H9 (cell line): Measurements from ENCODE around the gene FNDC8. TPM values are rescaled to one million over a fixed set of nuclear protein-coding genes. Genes with fewer than 3 reads are reported as not detected.

Source experiments
- DNase-seq: peaks from one replicate; pipeline ENCODE4 v3.0.0-alpha.2; 2017
- H2AFZ ChIP-seq: one replicate; pipeline ENCODE4 v1.6.1; 2013; ENCODE audit warnings: mild to moderate bottlenecking, low read length, control low read depth, moderate library complexity
- H2AK5ac ChIP-seq: 2 replicates; pipeline ENCODE4 v1.6.1; 2013; ENCODE audit warnings: low read length, control low read depth, mixed read lengths; ENCODE audit not compliant: insufficient read length
- H2BK120ac ChIP-seq: one replicate; pipeline ENCODE4 v1.6.1; 2013; ENCODE audit warnings: low read depth, mild to moderate bottlenecking, low read length, control low read depth, inconsistent platforms; ENCODE audit not compliant: poor library complexity, severe bottlenecking
- H2BK12ac ChIP-seq: 2 replicates; pipeline ENCODE4 v1.6.1; 2013; ENCODE audit warnings: low read length, control low read depth, mixed read lengths, low read depth; ENCODE audit not compliant: insufficient read length
- H2BK15ac ChIP-seq: 2 replicates; pipeline ENCODE4 v1.6.1; 2013; ENCODE audit warnings: low read depth, low read length, control low read depth
- H2BK20ac ChIP-seq: one replicate; pipeline ENCODE4 v1.6.1; 2013; ENCODE audit warnings: low read depth, mild to moderate bottlenecking, low read length, control low read depth, inconsistent platforms; ENCODE audit not compliant: poor library complexity, severe bottlenecking
- H2BK5ac ChIP-seq: 2 replicates; pipeline ENCODE4 v1.6.1; 2013; ENCODE audit warnings: low read length, control low read depth, mixed read lengths; ENCODE audit not compliant: insufficient read length
- H3K14ac ChIP-seq: 2 replicates; pipeline ENCODE4 v1.6.1; 2013; ENCODE audit warnings: low read length, control low read depth; ENCODE audit not compliant: insufficient read depth
- H3K18ac ChIP-seq: 2 replicates; pipeline ENCODE4 v1.6.1; 2013; ENCODE audit warnings: low read depth, mild to moderate bottlenecking, mixed read lengths, low read length, control low read depth; ENCODE audit not compliant: insufficient read length
- H3K23ac ChIP-seq: 2 replicates; pipeline ENCODE4 v1.6.1; 2013; ENCODE audit warnings: low read length, control low read depth, mixed read lengths, low read depth; ENCODE audit not compliant: insufficient read length
- H3K23me2 ChIP-seq: 2 replicates; pipeline ENCODE4 v1.6.1; 2013; ENCODE audit warnings: low read depth, mild to moderate bottlenecking, mixed read lengths, low read length, control low read depth; ENCODE audit not compliant: insufficient read length, poor library complexity, severe bottlenecking
- H3K27ac ChIP-seq: 2 replicates; pipeline ENCODE4 v1.5.1; 2013; ENCODE audit warnings: low read length, control low read depth, mixed read lengths, low read depth; ENCODE audit not compliant: insufficient read length
- H3K27me3 ChIP-seq: 2 replicates; pipeline ENCODE4 v1.6.1; 2013; ENCODE audit warnings: low read length, control low read depth, inconsistent platforms; ENCODE audit not compliant: insufficient read depth
- H3K4ac ChIP-seq: 2 replicates; pipeline ENCODE4 v1.6.1; 2013; ENCODE audit warnings: low read depth, mild to moderate bottlenecking, control low read depth, inconsistent platforms, low read length, moderate library complexity
- H3K4me1 ChIP-seq: 2 replicates; pipeline ENCODE4 v1.6.1; 2013; ENCODE audit warnings: low read length, control low read depth, inconsistent platforms; ENCODE audit not compliant: insufficient read depth
- H3K4me2 ChIP-seq: 2 replicates; pipeline ENCODE4 v1.6.1; 2013; ENCODE audit warnings: low read length, control low read depth, mixed read lengths; ENCODE audit not compliant: insufficient read length, insufficient read depth
- H3K56ac ChIP-seq: 2 replicates; pipeline ENCODE4 v1.6.1; 2013; ENCODE audit warnings: low read depth, mild to moderate bottlenecking, mixed read lengths, low read length, control low read depth; ENCODE audit not compliant: insufficient read length
- H3K79me1 ChIP-seq: 2 replicates; pipeline ENCODE4 v1.6.1; 2013; ENCODE audit warnings: low read depth, mild to moderate bottlenecking, moderate library complexity, low read length, control low read depth, inconsistent platforms; ENCODE audit not compliant: insufficient read depth, poor library complexity, severe bottlenecking
- H3K79me2 ChIP-seq: 2 replicates; pipeline ENCODE4 v1.6.1; 2013; ENCODE audit warnings: low read length, control low read depth, inconsistent platforms; ENCODE audit not compliant: insufficient read depth
- H3K9ac ChIP-seq: 2 replicates; pipeline ENCODE4 v1.6.1; 2013; ENCODE audit warnings: low read length, control low read depth, mixed read lengths; ENCODE audit not compliant: insufficient read length; ENCODE audit errors: extremely low read depth
- H3K9me3 ChIP-seq: one replicate; pipeline ENCODE4 v1.6.1; 2013; ENCODE audit warnings: low read depth, low read length, inconsistent platforms; ENCODE audit not compliant: control insufficient read depth
- H3T11ph ChIP-seq: one replicate; pipeline ENCODE4 v1.6.1; 2013; ENCODE audit warnings: mild to moderate bottlenecking, low read length, control low read depth, inconsistent platforms
- H4K20me1 ChIP-seq: one replicate; pipeline ENCODE4 v1.6.1; 2013; ENCODE audit not compliant: control insufficient read depth, insufficient read length, insufficient read depth
- H4K5ac ChIP-seq: 2 replicates; pipeline ENCODE4 v1.6.1; 2013; ENCODE audit warnings: low read depth, mild to moderate bottlenecking, mixed read lengths, low read length, control low read depth; ENCODE audit not compliant: insufficient read length
- H4K8ac ChIP-seq: replicated peaks from 2 replicates; pipeline ENCODE4 v1.6.1; 2013; ENCODE audit warnings: low read length, control low read depth, mixed read lengths, low read depth; ENCODE audit not compliant: insufficient read length
- H4K91ac ChIP-seq: 2 replicates; pipeline ENCODE4 v1.6.1; 2013; ENCODE audit warnings: low read depth, mild to moderate bottlenecking, moderate library complexity, mixed read lengths, low read length, control low read depth; ENCODE audit not compliant: insufficient read length
- H3K27ac Mint-ChIP-seq, 3 experiments: 2 replicates in 2 of 3; 3 replicates in 1 of 3; pipeline ENCODE4 v1.8.0; 2020 to 2021; ENCODE audit warnings: mixed read lengths in 3 of 3, mild to moderate bottlenecking in 1 of 3, moderate library complexity in 1 of 3
- H3K27me3 Mint-ChIP-seq: 2 replicates; pipeline ENCODE4 v1.8.0; 2021; ENCODE audit warnings: low read depth, mild to moderate bottlenecking, moderate library complexity, mixed read lengths
- H3K36me3 Mint-ChIP-seq, 3 experiments: 2 replicates in 2 of 3; 3 replicates in 1 of 3; pipeline ENCODE4 v1.8.0; 2020 to 2021; ENCODE audit warnings: low read depth in 3 of 3, mixed read lengths in 3 of 3; ENCODE audit not compliant: insufficient read depth in 1 of 3
- H3K4me1 Mint-ChIP-seq, 2 experiments: 2 replicates each; pipeline ENCODE4 v1.8.0; 2020; ENCODE audit warnings: mixed read lengths in 2 of 2
- H3K4me3 Mint-ChIP-seq, 2 experiments: 2 replicates in 1 of 2; 3 replicates in 1 of 2; pipeline ENCODE4 v1.8.0; 2020 to 2021; ENCODE audit warnings: mild to moderate bottlenecking in 2 of 2, mixed read lengths in 2 of 2, moderate library complexity in 1 of 2
- H3K9me3 Mint-ChIP-seq, 2 experiments: 2 replicates in 1 of 2; 3 replicates in 1 of 2; pipeline ENCODE4 v1.8.0; 2020; ENCODE audit warnings: mild to moderate bottlenecking in 2 of 2, mixed read lengths in 2 of 2, moderate library complexity in 1 of 2
- WGBS: extraction: QIAGEN DNeasy Blood & Tissue Kit; methylation state at CpG from one replicate; pipeline ENCODE4 v1.1.7; 2013; ENCODE audit warnings: missing lambda C conversion rate, low lambda C conversion rate, mixed read lengths; ENCODE audit not compliant: insufficient read length; ENCODE audit errors: extremely low coverage; 5-methylcytosine and 5-hydroxymethylcytosine counted together
- total RNA-seq: library from RNA; stranded (reverse); gene quantifications from 2 replicates; pipeline ENCODE4 v1.2.1, GENCODE V29; 2021
- TF ChIP-seq, protein P1 (sequence below): fragments of 200-600 bp; sonication (generic); conservative IDR thresholded peaks from 3 replicates; pipeline ENCODE4 v1.8.0; 2021; ENCODE audit warnings: antibody characterized with exemption, mild to moderate bottlenecking

FNDC8 gene
- total RNA-seq, 1 experiment from 2014 or later: not detected

DNA sequence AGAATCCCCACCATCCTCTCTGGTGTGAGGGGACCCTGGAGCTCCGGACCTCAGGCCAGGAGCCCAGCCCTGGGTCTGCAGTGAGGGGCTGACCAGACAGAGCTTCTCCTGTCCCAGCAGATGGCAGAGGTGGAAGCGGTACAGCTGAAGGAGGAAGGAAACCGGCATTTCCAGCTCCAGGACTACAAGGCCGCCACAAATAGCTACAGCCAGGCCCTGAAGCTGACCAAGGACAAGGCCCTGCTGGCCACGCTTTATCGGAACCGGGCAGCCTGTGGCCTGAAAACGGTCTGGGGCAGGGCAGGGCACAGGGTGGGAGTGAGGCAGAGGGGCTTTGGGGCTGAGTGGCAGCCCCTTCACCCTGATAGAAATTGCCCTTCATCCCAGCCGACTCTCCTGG lies 26.7 kb downstream of the FNDC8 start:
- Mint-ChIP-seq H3K9me3 (no peaks in the 10 kb centered on the region), H3K27ac (no peak overlapping the region; a peak in 1 of 7 replicates), H3K4me3 (no peak overlapping the region), H3K27me3 (peaks cover 5% of the 10 kb centered on the region), H3K36me3 (no peaks in the 10 kb centered on the region), H3K4me1 (peaks cover 6 to 19% of the 10 kb centered on the region in 2 experiments)
- no peaks in the 10 kb centered on the region for H3K9me3 ChIP-seq
- H3K79me2 ChIP-seq: no peaks in the 10 kb centered on the region
- no peak overlapping the region for H3T11ph ChIP-seq
- H2BK20ac ChIP-seq: no peak overlapping the region
- no peak for DNase-seq
- H3K56ac ChIP-seq: no peak overlapping the region
- H3K79me1 ChIP-seq: no peaks in the 10 kb centered on the region
- no peak overlapping the region for H2BK120ac ChIP-seq
- no peak overlapping the region for H4K91ac ChIP-seq
- no peak overlapping the region for H3K27ac ChIP-seq
- no peak overlapping the region for H3K4me2 ChIP-seq
- H3K23me2 ChIP-seq: no peaks in the 10 kb centered on the region
- no peak overlapping the region for H4K8ac ChIP-seq
- H3K23ac ChIP-seq: no peak overlapping the region
- WGBS: no CpG with 5 or more reads among the region's 9 CpGs
- H4K5ac ChIP-seq: no peak overlapping the region
- H2AFZ ChIP-seq: no peak overlapping the region
- no peak overlapping the region for H3K14ac ChIP-seq
- H3K18ac ChIP-seq: no peak overlapping the region
- H3K4ac ChIP-seq: no peak overlapping the region
- no peaks in the 10 kb centered on the region; the same call in 1 of the 2 replicates for H3K4me1 ChIP-seq
- no peak overlapping the region for H2BK12ac ChIP-seq
- H2BK15ac ChIP-seq: no peak overlapping the region
- no peak overlapping the region for H2AK5ac ChIP-seq
- no peak overlapping the region for H2BK5ac ChIP-seq
- TF ChIP-seq, protein P1, sequence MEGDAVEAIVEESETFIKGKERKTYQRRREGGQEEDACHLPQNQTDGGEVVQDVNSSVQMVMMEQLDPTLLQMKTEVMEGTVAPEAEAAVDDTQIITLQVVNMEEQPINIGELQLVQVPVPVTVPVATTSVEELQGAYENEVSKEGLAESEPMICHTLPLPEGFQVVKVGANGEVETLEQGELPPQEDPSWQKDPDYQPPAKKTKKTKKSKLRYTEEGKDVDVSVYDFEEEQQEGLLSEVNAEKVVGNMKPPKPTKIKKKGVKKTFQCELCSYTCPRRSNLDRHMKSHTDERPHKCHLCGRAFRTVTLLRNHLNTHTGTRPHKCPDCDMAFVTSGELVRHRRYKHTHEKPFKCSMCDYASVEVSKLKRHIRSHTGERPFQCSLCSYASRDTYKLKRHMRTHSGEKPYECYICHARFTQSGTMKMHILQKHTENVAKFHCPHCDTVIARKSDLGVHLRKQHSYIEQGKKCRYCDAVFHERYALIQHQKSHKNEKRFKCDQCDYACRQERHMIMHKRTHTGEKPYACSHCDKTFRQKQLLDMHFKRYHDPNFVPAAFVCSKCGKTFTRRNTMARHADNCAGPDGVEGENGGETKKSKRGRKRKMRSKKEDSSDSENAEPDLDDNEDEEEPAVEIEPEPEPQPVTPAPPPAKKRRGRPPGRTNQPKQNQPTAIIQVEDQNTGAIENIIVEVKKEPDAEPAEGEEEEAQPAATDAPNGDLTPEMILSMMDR: no peak
- no peak overlapping the region for H3K9ac ChIP-seq
- no peaks in the 10 kb centered on the region for H3K27me3 ChIP-seq
- H4K20me1 ChIP-seq: no peaks in the 10 kb centered on the region
